CD1c-positive myeloid dendritic cell (primary cell): Measurements from ENCODE around the gene RENBP.
"Not testable (repeated sequence)": the region's sequence is repeated elsewhere in the genome, so short reads cannot be mapped to it uniquely, and the experiment has no call there.

Experiments
- DNase-seq: peaks from one replicate; pipeline ENCODE4 v3.0.0-alpha.2; 2016; ENCODE audit errors: extremely low spot score

The RENBP gene

DNA sequence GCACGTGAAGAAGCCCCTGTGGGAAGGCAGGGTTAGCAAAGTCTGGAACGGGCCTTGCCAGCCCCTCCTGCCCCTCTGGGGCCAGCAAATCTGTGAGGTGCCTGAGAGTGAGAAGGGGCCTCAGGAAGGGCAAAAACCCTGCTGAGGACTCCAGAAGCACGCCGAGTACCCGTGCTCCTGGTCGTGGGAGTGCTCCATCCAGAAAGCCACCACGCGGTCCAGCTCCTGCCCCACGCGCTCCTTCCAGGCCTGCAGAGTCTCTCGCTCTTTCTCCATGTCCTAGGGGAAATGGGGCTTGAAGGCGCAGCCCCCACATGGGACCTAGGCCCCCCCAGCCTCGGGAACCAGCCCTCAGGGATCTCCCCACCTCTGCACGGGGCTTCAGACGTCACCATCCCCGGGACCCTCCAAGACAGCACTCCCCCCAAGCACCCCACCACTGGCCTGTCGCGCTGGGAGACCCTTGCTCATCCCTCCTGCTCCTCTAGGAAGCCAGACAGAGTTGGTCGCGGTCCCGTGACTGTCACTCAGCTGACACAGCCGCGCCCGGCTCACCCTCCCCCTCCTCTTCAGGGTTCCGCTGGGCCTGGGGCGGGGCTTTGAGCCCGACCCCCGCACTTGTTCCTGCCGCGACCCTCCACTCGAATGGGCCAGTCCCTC is at the start of gene RENBP:
TSS of gene RENBP (minus strand) at position 504 of the 660 bp plus-strand sequence. CDS start at position 471, 33 bp downstream.
- peak; percentile 47 for DNase-seq

DNA sequence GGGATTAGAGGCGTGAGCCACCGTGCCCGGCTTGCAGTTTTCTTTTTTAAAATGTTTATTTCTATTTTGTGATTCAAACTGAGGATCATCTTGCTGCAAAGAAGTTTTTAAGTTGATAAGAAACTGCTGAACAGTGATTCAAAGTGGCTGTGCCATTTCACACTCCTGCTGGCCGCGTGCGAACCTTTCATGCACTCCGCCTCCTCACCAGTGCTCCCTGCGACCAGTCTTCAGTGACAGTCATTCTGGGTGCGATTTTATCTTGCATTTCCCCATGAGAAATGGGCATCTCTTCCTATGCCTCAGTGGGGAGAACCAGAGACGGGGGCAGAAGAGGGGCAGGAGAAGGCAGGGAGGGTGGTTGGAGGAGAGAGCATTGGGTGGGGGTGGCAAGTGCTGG is 49.5 kb upstream of the RENBP start:
- DNase-seq, result no peak

GRCh38 chrX:153993079-153993478 is 48.6 kb upstream of the RENBP start:
- DNase-seq, result no peak

DNA sequence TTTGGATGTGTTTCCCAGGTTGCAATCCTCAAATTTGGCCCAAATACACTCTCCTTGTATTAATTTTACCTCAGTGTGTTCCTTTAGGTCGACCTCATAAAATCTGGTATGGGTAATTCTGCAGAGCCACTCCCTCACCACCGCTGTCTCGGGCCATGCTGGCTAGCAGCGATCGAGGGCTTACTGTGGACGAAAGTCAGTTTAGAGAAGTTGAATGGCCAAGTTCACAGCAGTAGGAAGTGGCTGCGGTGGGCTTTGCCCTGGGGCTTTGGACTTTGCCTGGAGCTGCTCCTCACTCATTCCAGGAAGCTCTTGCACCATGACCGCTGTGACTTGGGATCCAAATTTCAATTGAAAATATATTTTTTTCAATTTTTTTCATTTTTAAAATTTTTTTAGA is 47.7 kb upstream of the RENBP start:
- peak; percentile 28 for DNase-seq

GRCh38 chrX:153991013-153991580 is 46.7 kb upstream of the RENBP start:
- DNase-seq, result no peak

- DNase-seq, result no peak
These were observed 45.7 kb upstream of the RENBP start for GRCh38 chrX:153989973-153990655.

GRCh38 chrX:153988493-153988892 is 44.0 kb upstream of the RENBP start:
- DNase-seq, result no peak

DNA sequence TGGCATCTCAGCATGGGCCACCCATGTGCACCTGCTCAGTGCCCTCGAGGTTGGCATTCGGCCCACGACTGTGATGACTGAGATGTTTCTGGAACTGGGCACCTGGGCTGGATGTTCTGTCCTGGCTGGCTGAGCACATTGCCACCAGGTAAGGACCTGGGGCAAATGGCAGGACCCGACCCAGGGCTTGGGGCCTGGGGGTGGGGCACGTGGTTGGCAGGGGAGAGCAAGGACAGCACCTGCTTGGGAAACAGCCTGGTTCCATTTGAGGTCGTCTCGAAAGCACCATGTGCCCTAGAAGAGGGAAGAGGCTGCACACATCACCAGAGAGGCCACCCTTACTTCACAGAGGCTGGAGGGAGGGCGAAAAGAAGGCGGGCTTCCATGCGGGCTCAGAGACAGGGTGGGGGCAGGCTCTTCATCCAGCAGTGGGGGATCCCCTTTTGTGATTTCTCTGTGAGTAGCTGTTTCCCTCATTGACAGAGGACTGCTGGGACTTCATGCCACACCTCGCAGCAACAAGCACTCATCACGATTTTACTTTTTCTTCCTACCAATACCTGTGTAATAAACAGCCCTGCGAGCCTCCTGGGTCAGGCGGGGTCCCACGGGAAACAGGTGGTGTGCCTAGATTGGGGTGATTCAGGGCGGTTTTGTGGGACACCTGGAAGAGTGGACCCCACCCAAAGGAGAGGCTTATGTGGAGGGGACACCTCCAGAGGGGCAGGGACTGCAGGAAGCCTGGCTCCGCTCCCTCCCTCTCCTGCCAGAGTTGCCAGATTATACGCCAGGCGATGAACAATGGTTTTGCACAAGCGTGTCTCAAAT is 40.1 kb upstream of the RENBP start:
- no peak for DNase-seq

DNA sequence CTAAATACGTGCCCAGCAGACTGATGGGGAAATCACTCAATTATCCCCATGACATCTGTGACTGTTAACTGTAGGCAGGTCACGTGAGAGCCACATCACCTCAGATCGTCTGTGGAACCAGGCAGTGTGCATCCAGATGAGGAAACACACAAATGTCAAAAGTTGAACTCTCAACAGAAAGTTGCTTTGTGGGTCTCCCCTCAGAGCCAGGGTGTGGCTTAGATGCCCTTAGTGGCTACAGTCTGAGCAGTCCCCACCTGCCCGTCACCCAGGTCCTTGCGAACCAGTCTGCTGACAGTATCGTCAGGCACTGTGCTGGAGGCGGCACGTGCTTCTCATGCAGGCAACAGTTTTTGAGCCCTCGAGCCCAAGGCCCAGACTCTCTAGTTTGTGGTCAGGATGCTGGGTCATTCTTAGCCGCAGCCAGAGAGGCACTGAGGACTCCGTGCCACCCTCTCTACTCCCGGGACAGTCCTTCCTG is 38.9 kb upstream of the RENBP start:
- peak; percentile 66 for DNase-seq

GRCh38 chrX:153981771-153982533 is 37.5 kb upstream of the RENBP start:
- peak; percentile 63 for DNase-seq

GRCh38 chrX:153981231-153981630 is 36.8 kb upstream of the RENBP start:
- no peak for DNase-seq

- not testable (repeated sequence) for DNase-seq
These were observed 36.0 kb upstream of the RENBP start for GRCh38 chrX:153980394-153980793.

DNA sequence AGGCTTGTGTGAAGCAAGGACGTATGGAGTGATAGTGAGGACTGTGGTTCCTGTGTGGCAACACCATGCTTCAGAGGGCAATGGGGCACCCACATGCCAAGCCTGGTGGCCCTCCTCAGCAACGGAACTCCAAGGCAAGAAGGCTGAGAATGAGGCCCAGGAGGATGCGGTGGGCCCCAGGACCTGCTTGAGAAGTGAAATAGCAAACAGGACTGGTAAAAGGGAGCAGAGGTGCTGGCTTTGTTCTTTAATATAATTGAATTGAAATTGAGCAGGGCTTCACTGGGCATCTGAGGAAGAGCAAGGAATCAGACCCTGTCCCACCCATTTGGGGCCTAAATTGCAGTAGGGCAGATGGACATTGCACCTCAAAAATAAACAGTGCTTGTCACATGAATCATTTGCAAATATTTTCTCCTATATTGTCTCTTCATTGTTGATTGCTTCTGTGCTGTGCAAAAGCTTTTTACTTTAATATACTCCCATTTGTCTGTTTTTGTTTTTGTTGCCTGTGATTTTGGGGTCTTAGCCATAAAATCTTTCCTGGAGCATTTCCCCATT is 30.4 kb upstream of the RENBP start:
- no peak for DNase-seq

- DNase-seq, result peak; percentile 48
These were observed 29.7 kb upstream of the RENBP start for GRCh38 chrX:153974003-153974725.

GRCh38 chrX:153973127-153974002 is 28.9 kb upstream of the RENBP start:
- no peak for DNase-seq

DNA sequence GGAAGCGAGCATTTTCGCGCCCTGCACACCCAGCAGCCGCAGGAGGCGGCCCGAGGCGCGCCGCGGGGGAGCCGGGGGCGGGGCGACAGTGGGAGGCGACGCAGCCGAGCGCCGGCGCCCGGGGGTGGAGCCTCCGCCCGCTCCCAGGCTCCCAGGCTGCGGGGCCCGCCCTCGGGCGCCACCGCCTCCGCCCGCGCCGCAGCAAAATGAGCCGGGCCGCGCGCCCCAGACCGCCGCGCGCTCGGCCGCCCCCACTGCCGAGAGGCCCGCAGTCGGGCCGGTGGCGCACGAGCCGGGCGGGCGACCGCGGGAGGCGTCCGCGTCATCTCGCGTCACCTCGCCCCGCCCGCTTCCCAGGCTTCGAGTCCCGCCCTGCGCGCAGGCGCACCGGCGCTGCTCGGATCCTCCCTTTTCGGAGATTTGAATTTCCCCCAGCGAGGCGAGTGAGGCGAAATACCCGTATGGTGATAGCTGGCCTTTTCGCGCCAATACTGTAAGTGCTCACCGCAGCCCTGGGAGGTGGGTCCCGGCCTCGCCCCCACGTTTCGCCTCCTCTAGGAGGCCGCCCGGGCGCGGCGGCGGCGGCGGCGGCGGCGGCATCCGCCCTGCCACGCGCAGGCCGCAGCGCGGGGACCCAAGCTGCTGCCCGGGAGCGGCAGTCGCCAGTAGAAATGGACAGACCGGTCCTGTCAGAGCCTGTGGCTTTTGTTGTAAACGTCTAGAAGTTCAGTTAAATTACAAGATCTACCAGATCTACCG is 28.1 kb upstream of the RENBP start, which contains the start of gene TMEM187:
TSS of gene TMEM187 (plus strand) at position 387 of the 759 bp plus-strand sequence. CDS start 9,309 bp downstream, outside the sequence.
- DNase-seq, result peak; percentile 92

GRCh38 chrX:153971450-153972367 is 27.3 kb upstream of the RENBP start, which contains the start of gene HCFC1:
Gene HCFC1, minus strand, starts transcription at chrX:153971818. Its CDS starts 978 bp downstream, at chrX:153970840.
- DNase-seq, result peak; percentile 93
